GM23338 (cell line): Measurements from ENCODE around the gene UPP2. TPM values are rescaled to one million over a fixed set of nuclear protein-coding genes. Genes with fewer than 3 reads are reported as not detected.

Experiments used
- EZH2phosphoT487 ChIP-seq: fragments of 200-600 bp; sonication (generic); IDR thresholded peaks from one replicate; pipeline ENCODE4 v1.8.1; 2018; ENCODE audit warnings: antibody characterized with exemption; ENCODE audit not compliant: unreplicated experiment
- NANOG ChIP-seq: IDR thresholded peaks from 2 replicates; pipeline ENCODE4 v1.6.1; 2016; ENCODE audit warnings: antibody characterized with exemption, borderline replicate concordance
- POLR2AphosphoS5 ChIP-seq: IDR thresholded peaks from 2 replicates; pipeline ENCODE4 v1.6.1; 2016; ENCODE audit warnings: antibody characterized with exemption, low read depth
- STAT1 ChIP-seq: IDR thresholded peaks from one replicate; pipeline ENCODE4 v1.6.1; 2016; ENCODE audit warnings: antibody characterized with exemption; ENCODE audit not compliant: unreplicated experiment
- ZNF331 ChIP-seq: fragments of 250-450 bp; sonication (Bioruptor Pico); IDR thresholded peaks from 2 replicates; pipeline ENCODE4 v1.5.0; 2020; ENCODE audit warnings: low read depth, mild to moderate bottlenecking, moderate library complexity
- polyA plus RNA-seq: library from polyadenylated mRNA; unstranded; fragments of >200 nt; fragmentation: Nextera tagmentation; extraction: Ambion mirVana; gene quantifications from 2 replicates; pipeline ENCODE4 v1.2.1, GENCODE V29; 2016
- total RNA-seq: library from RNA; depleted of rRNA; stranded (reverse); fragments of >200 nt; shearing (Covaris generic); gene quantifications from 2 replicates; pipeline ENCODE4 v1.2.3, GENCODE V29; 2014
- TF ChIP-seq, protein P1 (sequence below): fragments of 250-450 bp; sonication (Bioruptor Pico); IDR thresholded peaks from 2 replicates; pipeline ENCODE4 v1.5.0; 2020; ENCODE audit warnings: mild to moderate bottlenecking, moderate library complexity
- TF ChIP-seq, protein P2 (sequence below): IDR thresholded peaks from 2 replicates; pipeline ENCODE4 v1.6.1; 2016; ENCODE audit warnings: antibody characterized with exemption
- TF ChIP-seq, protein P3 (sequence below), 2 experiments: fragments of 200-600 bp in 1 of 2; sonication (generic) in 1 of 2; conservative IDR thresholded peaks; 2 replicates each; pipeline versions ENCODE4 v1.5.1 to v1.6.1; 2016 to 2017; ENCODE audit warnings: antibody characterized with exemption in 2 of 2, low read depth in 2 of 2, mild to moderate bottlenecking in 2 of 2, moderate library complexity in 1 of 2

The UPP2 gene
- total and polyA plus RNA-seq, 2 experiments from 2014 or later = not detected

DNA sequence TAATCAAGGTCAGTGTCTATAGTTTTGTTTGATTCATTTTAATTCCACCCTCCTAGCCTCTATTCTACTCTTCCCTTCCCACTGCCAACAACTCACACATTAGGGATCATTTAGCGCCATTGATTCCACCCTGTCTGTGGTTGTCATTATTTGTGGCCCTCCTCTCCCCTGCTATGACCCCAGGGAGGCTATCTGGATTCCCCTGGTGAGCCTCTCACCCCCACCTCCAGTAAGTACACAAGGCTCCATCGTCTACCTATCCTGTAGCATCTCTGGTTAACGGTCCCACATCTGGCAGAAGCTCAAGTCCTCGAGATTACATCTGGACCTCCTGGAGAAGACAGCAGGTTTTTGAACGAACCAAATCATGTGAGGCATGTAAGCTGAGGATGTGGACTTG lies 27.4 kb downstream of the UPP2 start (continued):
- TF ChIP-seq, protein P1, sequence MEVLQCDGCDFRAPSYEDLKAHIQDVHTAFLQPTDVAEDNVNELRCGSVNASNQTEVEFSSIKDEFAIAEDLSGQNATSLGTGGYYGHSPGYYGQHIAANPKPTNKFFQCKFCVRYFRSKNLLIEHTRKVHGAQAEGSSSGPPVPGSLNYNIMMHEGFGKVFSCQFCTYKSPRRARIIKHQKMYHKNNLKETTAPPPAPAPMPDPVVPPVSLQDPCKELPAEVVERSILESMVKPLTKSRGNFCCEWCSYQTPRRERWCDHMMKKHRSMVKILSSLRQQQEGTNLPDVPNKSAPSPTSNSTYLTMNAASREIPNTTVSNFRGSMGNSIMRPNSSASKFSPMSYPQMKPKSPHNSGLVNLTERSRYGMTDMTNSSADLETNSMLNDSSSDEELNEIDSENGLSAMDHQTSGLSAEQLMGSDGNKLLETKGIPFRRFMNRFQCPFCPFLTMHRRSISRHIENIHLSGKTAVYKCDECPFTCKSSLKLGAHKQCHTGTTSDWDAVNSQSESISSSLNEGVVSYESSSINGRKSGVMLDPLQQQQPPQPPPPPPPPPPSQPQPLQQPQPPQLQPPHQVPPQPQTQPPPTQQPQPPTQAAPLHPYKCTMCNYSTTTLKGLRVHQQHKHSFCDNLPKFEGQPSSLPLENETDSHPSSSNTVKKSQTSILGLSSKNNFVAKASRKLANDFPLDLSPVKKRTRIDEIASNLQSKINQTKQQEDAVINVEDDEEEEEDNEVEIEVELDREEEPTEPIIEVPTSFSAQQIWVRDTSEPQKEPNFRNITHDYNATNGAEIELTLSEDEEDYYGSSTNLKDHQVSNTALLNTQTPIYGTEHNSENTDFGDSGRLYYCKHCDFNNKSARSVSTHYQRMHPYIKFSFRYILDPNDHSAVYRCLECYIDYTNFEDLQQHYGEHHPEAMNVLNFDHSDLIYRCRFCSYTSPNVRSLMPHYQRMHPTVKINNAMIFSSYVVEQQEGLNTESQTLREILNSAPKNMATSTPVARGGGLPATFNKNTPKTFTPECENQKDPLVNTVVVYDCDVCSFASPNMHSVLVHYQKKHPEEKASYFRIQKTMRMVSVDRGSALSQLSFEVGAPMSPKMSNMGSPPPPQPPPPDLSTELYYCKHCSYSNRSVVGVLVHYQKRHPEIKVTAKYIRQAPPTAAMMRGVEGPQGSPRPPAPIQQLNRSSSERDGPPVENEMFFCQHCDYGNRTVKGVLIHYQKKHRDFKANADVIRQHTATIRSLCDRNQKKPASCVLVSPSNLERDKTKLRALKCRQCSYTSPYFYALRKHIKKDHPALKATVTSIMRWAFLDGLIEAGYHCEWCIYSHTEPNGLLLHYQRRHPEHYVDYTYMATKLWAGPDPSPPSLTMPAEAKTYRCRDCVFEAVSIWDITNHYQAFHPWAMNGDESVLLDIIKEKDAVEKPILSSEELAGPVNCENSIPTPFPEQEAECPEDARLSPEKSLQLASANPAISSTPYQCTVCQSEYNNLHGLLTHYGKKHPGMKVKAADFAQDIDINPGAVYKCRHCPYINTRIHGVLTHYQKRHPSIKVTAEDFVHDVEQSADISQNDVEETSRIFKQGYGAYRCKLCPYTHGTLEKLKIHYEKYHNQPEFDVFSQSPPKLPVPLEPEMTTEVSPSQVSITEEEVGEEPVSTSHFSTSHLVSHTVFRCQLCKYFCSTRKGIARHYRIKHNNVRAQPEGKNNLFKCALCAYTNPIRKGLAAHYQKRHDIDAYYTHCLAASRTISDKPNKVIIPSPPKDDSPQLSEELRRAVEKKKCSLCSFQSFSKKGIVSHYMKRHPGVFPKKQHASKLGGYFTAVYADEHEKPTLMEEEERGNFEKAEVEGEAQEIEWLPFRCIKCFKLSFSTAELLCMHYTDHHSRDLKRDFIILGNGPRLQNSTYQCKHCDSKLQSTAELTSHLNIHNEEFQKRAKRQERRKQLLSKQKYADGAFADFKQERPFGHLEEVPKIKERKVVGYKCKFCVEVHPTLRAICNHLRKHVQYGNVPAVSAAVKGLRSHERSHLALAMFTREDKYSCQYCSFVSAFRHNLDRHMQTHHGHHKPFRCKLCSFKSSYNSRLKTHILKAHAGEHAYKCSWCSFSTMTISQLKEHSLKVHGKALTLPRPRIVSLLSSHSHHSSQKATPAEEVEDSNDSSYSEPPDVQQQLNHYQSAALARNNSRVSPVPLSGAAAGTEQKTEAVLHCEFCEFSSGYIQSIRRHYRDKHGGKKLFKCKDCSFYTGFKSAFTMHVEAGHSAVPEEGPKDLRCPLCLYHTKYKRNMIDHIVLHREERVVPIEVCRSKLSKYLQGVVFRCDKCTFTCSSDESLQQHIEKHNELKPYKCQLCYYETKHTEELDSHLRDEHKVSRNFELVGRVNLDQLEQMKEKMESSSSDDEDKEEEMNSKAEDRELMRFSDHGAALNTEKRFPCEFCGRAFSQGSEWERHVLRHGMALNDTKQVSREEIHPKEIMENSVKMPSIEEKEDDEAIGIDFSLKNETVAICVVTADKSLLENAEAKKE (CRISPR knock-in tag) = no peak
- TF ChIP-seq, protein P2, sequence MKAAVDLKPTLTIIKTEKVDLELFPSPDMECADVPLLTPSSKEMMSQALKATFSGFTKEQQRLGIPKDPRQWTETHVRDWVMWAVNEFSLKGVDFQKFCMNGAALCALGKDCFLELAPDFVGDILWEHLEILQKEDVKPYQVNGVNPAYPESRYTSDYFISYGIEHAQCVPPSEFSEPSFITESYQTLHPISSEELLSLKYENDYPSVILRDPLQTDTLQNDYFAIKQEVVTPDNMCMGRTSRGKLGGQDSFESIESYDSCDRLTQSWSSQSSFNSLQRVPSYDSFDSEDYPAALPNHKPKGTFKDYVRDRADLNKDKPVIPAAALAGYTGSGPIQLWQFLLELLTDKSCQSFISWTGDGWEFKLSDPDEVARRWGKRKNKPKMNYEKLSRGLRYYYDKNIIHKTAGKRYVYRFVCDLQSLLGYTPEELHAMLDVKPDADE = no peak
- TF ChIP-seq NANOG (no peak), EZH2phosphoT487 (no peak), ZNF331 (CRISPR knock-in tag) (no peak), STAT1 (no peak), POLR2AphosphoS5 (no peak)
- TF ChIP-seq, protein P3, sequence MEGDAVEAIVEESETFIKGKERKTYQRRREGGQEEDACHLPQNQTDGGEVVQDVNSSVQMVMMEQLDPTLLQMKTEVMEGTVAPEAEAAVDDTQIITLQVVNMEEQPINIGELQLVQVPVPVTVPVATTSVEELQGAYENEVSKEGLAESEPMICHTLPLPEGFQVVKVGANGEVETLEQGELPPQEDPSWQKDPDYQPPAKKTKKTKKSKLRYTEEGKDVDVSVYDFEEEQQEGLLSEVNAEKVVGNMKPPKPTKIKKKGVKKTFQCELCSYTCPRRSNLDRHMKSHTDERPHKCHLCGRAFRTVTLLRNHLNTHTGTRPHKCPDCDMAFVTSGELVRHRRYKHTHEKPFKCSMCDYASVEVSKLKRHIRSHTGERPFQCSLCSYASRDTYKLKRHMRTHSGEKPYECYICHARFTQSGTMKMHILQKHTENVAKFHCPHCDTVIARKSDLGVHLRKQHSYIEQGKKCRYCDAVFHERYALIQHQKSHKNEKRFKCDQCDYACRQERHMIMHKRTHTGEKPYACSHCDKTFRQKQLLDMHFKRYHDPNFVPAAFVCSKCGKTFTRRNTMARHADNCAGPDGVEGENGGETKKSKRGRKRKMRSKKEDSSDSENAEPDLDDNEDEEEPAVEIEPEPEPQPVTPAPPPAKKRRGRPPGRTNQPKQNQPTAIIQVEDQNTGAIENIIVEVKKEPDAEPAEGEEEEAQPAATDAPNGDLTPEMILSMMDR (conservative IDR thresholded peaks at IDR 0.05; ENCODE audit: low read depth in 2 of 2) = no peak
